DOHH2 (cell line): ENCODE results near the gene CAPN15.

Source experiments
- EZH2phosphoT487 ChIP-seq: fragments of 200-600 bp; sonication (generic); IDR thresholded peaks from 2 replicates; pipeline ENCODE4 v1.6.1; 2017; ENCODE audit warnings: borderline replicate concordance, mild to moderate bottlenecking, antibody characterized with exemption, low read length, moderate library complexity, mixed read lengths
- TF ChIP-seq, protein P1 (sequence below): fragments of 200-600 bp; sonication (generic); IDR thresholded peaks from one replicate; pipeline ENCODE4 v1.5.1; 2014; ENCODE audit warnings: antibody characterized with exemption, mild to moderate bottlenecking, low read depth, low read length; ENCODE audit not compliant: poor library complexity, severe bottlenecking

DNA sequence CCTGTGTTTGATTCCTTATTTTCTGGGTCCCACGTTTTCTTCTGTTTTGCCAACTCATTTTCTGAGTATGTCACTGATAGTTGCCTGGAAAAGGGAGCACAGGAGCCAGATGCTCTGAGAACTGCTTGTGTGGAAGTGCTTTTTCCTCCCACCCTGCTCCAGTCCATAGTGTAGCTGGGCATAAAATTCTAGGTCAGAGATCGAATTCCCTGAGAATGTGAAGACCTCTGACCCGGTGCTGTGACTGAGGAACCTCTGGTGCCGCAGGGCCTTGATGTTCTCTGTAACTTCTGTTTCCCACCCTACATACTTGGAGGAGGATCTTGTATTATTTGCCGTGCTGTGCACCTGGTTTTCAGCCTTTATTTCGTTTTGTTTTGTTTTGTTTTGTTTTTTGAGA, 19.5 kb upstream of the CAPN15 start:
- TF ChIP-seq, protein P1, sequence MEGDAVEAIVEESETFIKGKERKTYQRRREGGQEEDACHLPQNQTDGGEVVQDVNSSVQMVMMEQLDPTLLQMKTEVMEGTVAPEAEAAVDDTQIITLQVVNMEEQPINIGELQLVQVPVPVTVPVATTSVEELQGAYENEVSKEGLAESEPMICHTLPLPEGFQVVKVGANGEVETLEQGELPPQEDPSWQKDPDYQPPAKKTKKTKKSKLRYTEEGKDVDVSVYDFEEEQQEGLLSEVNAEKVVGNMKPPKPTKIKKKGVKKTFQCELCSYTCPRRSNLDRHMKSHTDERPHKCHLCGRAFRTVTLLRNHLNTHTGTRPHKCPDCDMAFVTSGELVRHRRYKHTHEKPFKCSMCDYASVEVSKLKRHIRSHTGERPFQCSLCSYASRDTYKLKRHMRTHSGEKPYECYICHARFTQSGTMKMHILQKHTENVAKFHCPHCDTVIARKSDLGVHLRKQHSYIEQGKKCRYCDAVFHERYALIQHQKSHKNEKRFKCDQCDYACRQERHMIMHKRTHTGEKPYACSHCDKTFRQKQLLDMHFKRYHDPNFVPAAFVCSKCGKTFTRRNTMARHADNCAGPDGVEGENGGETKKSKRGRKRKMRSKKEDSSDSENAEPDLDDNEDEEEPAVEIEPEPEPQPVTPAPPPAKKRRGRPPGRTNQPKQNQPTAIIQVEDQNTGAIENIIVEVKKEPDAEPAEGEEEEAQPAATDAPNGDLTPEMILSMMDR: no peak
- TF ChIP-seq EZH2phosphoT487: no peak
